Tongue (tissue), 3 donors: ENCODE measurements around the gene MYCBP. TPM values are rescaled to one million over a fixed set of nuclear protein-coding genes. Genes with fewer than 3 reads are reported as not detected.

Experiments
- DNase-seq: peaks from one replicate; pipeline ENCODE4 v3.0.0-alpha.2; 2015
- small RNA-seq: library from RNA; depleted of rRNA; stranded (forward); fragments of <200 nt; gene quantifications from one replicate; pipeline ENCODE3, GENCODE V24; 2014; ENCODE audit warnings: low replicate concordance
- total RNA-seq: library from RNA; depleted of rRNA; stranded (reverse); fragments of >200 nt; gene quantifications from one replicate; pipeline ENCODE4 v1.2.3, GENCODE V29; 2014

The MYCBP gene
- total RNA-seq, 1 donor from 2014 or later, result 10.8 TPM

- DNase-seq, result no peak
Measured at GRCh38 chr1:38819516-38819915, 53.6 kb downstream of the MYCBP start.

- no peak for DNase-seq
Measured at GRCh38 chr1:38819040-38819439, 54.1 kb downstream of the MYCBP start.

GRCh38 chr1:38818175-38818976 lies 54.8 kb downstream of the MYCBP start:
- peak; percentile 64 for DNase-seq

- no peak for DNase-seq
Measured at GRCh38 chr1:38817267-38818174, 55.6 kb downstream of the MYCBP start.

GRCh38 chr1:38815903-38816627 lies 57.1 kb downstream of the MYCBP start:
- DNase-seq, result peak; percentile 51

- DNase-seq, result no peak
Measured at GRCh38 chr1:38814984-38815464, 58.1 kb downstream of the MYCBP start.

GRCh38 chr1:38814444-38814983 lies 58.6 kb downstream of the MYCBP start:
- no peak for DNase-seq

- no peak for DNase-seq
Measured at GRCh38 chr1:38812981-38813380, 60.2 kb downstream of the MYCBP start.

Small RNA genes within 50 kb of the gene (small RNA-seq; reads per million reads assigned to genes)
- gene GJA9-MYCBP, result not detected

Other genes starting within 250 kb of the MYCBP start
- 28.0 TPM for gene RRAGC, start 13.6 kb downstream of the MYCBP start, total RNA-seq
- not detected for gene GJA9, start 8.2 kb upstream of the MYCBP start, total RNA-seq
- gene RHBDL2, start 68.5 kb upstream of the MYCBP start, total RNA-seq, result 1.6 TPM
- gene AKIRIN1, start 117.9 kb upstream of the MYCBP start, total RNA-seq, result 21.1 TPM
- 314 TPM for gene NDUFS5, start 153.0 kb upstream of the MYCBP start, total RNA-seq